ENCODE data around the gene POLR2M.

- TF ChIP-seq L3MBTL2 (conservative IDR thresholded peaks at IDR 0.05), result no peak
- no peak for TF ChIP-seq ELF4 (IDR thresholded peaks at IDR 0.05)
- TF ChIP-seq BHLHE40 (IDR thresholded peaks at IDR 0.05; ENCODE audit: borderline replicate concordance), result no peak
- TF ChIP-seq SUZ12 (IDR thresholded peaks at IDR 0.05), result no peak
- TF ChIP-seq HDGF (IDR thresholded peaks at IDR 0.05; ENCODE audit: borderline replicate concordance), result no peak
- TF ChIP-seq TARDBP (IDR thresholded peaks at IDR 0.05), result no peak
- no peak for TF ChIP-seq FOXM1 (IDR thresholded peaks at IDR 0.05; ENCODE audit: borderline replicate concordance)
- no peak for TF ChIP-seq ZNF384 (IDR thresholded peaks at IDR 0.05)
- no peak for TF ChIP-seq FOXK2 (IDR thresholded peaks at IDR 0.05)
- no peak for TF ChIP-seq ARNT (IDR thresholded peaks at IDR 0.05)
- TF ChIP-seq LEF1 (IDR thresholded peaks at IDR 0.05; ENCODE audit: borderline replicate concordance), result no peak
Observed at GRCh38 chr15:57690341-57690966, 16.1 kb upstream of the POLR2M start.
